Kidney glomerular epithelial cell (primary cell): ENCODE measurements around the gene CBX5.
"Not testable (repeated sequence)": the region's sequence is repeated elsewhere in the genome, so short reads cannot be mapped to it uniquely, and the experiment has no call there.

Source experiments
- DNase-seq: peaks from one replicate; lab custom pipeline; 2025; lab: John Stamatoyannopoulos, UW

Gene CBX5

DNA sequence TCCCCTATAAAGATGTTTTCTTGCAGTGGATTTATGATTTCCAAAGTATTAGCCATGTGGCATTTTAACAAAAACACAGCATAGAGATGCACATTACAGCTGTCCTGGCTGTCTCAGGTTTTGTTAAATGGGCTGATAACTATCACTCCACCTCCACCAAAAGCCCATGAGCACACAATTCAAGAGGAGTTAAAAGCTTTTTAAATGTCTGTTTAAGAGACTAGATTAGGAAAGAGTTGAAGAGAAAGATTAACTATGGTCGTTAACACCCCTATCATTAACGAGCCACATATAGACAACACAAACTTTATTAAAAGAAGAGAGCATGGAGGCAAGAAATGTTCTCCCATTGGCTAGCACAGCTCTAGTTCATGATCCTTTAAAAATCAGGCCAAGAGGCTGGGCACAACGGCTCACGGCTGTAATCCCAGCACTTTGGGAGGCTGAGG, 14.5 kb downstream of the CBX5 start:
- DNase-seq, result no peak

DNA sequence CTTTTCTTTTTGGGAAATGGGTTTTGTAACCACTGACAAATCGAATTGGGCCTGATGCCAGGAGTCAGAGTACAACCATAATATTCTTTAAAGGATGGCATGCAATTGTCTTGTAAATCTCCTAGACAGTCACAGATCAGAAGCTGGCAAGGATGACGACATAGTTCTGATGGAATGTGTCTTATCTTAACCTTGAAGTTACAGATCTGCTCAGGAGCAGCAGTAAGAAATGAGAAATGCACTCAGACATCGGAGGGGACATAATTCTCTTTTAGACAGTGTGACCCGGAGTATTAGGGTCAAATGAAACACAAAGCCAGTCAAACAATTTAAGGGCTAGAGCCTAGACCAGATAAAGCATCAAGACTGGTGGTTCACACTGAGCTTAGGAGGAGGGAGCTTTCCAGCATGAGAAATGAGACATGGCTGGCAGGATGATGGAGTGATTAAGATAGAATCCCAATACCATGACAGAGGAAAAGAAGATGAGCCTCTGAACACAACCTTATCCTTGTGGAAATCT, 17.5 kb downstream of the CBX5 start:
- DNase-seq, result peak; percentile 95

DNA sequence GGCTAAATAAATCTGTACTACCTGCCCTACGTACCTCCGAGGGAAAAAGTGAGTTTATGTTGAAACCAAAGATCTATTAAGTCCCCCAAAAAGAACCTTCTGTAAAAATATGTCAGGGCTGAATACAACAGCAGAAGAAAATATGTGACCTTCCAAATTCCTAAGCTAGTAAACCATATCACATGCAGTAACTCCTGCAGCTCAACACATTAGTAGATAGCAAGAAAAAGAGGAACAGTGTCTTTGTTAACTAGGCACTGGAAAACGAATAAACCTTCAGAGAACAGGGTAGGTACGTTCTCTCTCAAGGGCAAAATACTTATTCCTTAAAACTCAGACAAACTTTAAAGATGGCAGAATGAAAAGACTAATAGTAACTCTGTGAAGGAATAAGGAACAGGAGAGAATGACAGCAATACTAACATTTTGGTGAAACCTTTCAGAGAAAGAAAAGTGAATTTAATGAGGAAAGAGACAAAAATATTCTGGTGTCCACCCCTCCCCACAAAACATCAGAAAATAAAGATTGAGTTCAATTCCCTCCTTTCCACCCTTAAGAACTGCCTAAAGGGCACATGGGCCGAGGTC, 18.0 kb downstream of the CBX5 start:
- DNase-seq, result peak; percentile 81

DNA sequence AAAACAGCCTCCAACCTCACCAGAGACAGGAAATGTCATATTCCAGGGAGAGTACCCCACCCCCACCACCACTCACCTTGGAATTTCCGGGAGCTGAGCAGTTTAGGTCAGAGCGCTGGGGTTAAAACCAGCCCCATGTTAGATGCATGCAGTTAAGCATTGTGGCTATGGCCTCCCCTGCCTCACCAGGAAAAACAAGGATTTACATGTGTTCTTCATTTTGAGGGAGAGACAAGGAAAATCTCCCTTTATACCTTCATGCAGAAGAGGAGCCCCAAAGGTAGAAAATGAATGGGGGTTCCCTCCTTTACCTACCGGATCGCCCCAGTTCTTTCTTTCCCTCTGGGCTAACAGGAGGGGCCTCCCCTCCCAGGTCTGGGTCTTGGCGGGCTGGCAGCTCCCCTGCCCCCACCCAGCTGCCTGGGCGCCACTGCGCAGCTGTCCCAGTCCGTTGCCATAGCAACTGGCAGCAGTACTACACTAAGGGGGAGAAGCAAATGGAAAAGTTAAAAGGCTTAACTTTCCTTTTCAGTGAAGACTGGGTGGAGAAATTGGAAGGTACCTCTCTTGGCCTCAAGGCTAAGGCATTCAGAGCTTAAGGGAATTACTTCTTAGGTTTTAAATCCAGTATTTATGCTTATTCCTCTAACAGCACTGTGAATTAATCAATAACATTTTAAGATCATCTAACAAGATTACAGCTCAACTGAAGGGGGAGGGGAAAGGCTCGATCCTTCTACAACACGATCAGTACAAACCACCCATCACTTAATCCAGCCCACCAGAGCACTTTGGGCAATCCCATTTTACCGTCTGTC, 20.5 kb downstream of the CBX5 start:
- peak; percentile 81 for DNase-seq

DNA sequence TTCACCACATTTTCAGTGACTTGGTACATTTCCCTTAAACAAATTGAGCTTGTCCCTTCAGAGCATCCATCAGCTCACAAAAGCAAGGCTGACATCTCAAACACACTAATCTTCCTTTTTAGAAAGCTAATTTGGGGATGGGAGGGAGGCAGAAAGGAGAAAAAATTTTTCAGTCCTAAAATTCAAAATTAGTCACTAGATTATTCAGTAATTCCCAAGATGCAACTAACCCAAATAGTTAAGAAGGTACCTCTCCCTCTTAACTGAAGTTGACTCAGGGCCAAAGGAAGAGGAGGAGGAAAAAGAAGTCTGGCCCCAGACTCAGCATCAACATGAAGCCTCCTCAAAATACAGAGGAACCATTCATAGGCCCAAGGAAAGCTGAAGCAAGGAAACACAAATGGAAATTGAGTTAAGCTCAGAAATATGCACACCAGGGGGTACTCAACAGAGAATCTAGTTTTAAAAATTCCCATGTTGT, 21.7 kb downstream of the CBX5 start:
- DNase-seq, result peak; percentile 58

DNA sequence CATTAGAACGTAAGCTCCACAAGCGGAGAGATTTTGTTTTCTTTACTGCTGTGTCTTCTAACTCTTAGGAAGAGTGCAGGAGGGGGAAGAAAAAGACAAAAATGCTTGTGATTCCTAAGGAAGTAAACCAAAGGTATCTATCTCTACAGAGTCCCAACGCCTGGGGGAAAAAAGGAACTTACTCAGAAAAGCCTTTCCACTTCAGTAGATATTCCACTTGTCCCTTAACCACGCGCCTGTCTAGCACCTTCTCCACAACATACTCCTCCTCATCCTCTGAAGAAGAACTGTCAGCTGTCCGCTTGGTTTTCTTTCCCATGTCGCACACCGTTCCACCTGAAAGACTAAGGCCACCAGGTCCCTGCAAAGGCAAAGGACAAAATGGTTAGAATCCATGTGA, 22.6 kb downstream of the CBX5 start:
- no peak for DNase-seq

DNA sequence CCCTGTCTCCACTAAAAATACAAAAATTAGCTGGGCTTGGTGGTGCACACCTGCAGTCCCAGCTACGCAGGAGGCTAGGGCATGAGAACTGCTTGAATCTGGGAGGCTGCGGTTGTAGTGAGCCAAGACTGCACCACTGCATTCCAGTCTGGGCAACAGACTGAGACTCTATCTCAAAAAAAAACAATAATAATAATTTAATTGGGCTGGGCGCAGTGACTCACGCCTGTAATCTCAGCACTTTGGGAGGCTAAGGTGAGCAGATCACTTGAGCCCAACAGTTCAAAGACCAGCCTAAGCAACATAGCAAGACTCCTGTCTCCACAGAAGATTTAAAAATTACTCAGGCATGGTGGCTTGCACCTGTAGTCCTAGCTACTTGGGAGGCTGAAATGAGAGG, 26.7 kb downstream of the CBX5 start:
- DNase-seq, result no peak

DNA sequence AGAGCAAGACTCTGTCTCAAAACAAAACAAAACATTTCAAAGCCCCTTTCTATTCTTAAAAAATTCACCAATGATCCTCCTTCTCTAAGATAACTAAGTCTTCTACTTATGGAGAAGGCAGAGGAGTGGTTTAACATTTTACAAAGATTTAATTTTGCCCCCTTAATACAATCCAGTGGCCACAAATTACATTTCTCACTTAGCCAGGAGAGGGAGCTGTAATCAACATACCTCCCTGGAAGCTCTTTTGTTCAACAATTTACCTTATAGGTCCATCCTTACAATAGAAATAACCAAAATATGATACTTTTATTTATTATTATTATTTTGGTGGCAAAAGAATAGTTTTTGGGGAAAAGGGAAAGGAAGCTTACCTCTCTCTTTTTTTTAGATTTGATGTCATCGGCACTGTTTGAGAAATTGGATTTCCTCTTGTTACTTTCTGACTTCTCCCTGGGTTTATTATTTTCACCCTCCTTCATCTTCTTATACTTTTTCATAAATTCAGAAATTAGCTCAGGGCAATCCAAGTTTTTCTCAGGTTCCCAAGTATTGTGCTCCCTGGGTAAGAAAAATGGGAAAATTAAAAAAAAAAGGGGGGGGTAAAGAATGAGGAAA, 28.1 kb downstream of the CBX5 start:
- peak; percentile 66 for DNase-seq

DNA sequence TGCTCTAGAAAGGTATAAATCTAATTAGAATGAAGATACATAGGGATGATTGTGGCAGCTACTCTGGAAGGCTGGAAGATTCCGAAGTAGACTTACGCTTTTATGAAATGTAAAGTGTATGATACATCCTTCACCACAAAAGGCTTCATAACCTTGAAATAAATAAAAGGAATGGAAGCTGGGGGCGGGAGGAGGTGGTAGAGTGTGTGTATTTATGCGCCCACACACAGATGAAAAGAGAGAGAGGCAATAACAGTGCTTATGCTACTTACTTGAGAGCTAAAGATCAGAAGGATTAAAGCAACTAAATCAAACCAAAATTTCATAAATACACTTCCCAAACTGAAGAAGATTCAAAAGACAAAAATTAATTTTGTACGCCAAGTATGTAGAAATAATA, 30.4 kb downstream of the CBX5 start:
- no peak for DNase-seq

DNA sequence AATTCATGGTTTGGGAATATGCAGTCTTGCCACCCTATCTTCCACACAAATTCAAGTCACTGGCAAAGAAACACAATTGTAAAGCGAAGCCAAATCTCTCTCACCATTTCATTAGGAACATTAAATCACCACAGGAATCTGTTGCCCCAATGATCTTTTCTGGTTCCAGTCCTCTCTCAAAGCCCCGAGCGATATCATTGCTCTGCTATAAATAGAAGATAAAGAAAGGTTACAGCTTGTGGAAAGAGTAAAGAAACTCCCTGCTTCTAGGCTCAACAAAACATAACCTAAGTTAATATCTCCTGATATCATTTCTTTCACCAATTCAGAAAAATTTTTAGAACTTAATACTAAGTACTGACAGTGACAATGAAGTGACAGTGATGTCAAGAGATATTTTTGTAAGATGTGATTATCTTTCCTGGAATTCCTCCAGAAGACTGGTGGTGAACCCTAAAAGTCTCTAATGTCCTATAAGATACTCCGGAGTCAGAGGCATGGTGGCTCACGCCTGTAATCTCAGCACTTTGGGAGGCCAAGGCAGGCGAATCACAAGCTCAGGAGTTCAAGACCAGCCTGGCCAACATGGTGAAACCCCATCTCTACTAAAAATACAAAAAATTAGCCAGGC, 33.8 kb downstream of the CBX5 start:
- no peak for DNase-seq

DNA sequence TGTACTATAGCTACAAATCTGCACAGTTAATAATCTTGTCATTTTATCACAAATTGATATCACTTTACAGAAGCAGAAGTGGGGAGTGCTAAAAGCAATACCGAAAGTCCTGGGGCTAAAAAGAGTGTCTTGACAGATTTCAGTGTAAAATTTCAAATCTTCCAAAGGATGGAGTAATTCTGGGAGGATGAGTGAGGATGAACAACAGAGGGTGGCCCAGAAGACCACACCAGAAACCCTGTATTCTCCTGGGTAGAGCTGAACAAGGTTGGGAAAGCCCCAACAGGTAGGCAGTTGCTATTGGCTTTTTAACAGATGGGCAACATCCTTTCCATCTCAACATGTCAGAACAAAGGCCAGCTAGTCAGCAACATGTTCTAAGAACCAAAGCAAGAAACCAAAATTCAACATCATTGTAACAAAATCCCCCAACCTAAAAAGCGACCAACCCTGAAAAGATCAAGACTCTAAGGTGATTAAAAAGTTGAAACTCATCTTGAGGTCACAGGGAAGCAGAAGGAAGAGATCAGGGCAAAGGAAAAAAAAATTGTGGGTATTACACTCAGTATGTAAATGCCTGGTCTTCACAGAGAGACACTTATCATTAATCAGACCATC, 38.8 kb downstream of the CBX5 start:
- no peak for DNase-seq

DNA sequence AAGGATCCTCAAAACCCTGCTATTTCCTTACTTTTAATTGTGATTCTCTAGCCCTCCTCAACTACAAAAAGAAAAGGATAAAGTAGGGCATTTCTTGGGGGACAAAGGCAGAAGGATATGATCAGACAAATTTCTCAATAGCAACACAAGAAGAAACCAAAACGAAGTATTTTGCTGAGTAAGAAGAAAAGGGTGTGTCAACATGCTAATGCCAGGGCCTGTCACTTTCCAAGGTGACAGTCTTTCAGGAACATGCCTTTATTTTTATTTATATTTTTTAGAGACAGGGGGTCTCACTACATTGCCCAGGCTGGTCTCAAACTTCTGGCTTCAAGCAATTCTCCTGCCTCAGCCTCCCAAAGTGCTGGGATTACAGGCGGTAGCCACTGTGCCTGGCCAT, 39.8 kb downstream of the CBX5 start:
- no peak for DNase-seq

DNA sequence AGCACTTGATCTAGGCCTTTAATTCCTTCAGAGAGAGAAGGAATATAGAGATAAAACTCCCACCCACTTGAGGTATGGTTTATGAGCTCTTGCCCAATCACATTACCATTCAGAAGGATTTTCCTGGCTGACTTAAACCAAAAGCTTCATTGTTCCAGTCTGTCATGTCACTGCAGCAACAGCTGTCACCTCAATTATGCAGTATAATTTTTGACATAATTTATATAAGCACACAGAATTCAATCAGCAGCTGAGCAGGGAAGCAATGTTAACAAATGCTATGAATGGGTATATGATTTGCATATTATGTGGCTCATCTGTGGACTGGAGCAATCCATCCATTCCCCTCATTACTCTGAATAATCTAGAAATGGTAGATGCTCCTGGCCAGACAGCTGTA, 40.3 kb downstream of the CBX5 start:
- no peak for DNase-seq

DNA sequence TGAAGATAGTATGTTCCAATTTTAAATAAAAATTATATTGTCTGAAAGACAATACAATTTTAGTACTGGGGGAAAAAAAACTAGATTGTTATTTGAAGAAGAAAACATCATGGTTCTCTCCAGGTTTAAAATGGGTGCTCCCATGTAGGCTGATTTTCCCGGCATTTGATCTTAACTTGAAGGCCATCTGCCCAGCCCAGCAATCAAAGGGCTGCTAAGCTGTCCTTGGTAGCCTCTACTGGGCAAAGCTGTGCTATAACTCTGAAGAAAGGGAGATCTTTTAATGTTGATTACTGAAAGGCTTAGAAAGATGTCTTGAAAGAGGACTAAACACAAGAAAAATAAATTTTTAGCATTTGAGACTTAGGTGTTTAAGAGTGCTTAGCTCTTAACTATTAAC, 41.4 kb downstream of the CBX5 start:
- no peak for DNase-seq

DNA sequence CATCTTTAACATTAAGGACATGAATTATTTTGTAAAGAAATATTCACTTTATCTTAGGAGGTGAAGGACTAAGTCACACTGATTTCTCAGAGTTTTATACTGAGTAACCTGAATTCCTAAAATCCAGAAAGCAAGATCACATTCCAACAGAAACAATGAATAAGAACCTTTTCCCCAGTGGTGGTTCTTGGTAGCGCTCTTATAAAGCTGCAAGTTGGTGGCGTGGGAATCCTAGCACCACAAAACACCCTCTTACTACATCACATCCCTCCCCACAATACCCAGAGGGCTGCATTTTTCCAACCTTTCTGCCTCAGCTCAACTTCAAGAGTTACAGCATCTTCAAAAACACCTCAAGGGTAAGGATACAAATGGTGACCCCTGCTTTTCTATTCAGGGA, 47.1 kb downstream of the CBX5 start:
- DNase-seq, result no peak

DNA sequence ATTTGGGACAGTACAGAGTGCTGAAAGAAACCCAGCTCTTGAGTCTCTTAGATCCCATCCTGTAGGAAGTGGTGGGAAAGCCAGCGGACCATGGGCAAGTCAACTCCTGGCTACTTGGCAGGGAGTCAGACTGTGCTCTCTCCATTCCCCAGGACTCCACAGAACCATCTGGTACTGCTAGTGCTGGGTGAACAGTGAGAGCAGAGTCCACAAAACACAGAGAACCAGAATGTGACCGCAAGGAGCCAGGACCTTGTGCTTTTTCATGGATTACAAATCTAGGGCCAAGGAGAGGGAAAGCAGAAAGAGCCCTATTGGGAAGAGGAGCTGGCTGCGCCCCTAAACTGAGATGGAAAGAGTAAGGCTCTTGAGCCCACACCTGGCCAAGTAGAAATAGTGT, 48.7 kb downstream of the CBX5 start:
- not testable (repeated sequence) for DNase-seq

DNA sequence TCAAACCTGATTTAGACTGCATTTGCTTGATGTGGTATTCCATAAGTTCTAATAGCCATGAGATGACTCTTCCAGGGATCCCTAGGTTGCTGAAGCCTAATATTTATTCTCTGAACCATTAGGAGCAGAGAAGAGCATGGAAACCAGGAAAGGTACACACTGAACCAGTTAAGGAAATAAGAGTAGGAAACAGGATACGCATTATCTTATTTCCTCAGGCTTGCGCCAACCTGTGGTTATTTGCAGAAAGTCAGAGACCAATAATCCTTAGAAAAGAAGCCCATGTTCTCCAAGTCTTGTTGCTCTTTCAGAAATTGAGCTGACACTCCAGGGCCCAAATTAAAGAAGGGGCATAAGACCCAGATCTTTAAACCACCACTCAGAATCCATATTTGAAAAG, 49.4 kb downstream of the CBX5 start:
- no peak for DNase-seq

DNA sequence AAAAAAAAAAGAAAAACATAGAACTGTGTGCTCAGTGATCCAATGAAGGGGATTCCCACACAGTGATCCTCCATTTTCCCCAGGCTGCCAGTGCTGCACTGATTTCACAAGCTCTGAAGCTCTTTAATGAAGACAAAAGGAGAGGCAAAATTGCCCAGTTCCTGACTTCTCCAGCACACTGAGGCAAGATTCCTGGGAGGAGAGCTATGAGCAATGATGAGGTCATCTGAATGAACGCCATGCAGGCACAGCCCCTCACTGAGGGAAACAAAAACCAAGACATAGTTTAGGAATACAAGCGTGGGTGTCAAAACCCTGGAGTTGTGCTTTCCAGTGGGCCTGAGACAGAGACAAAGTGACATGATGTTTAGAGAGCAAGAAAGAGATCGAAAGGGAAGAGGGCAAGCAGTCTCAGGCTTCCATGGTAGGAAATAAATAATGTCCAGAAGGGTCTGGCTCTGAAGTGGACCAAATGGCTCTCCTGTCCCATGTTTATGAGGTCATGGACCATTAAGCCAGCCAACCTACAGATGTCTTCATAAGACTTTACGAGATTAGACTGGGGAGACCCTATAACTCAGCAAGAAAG, 50.2 kb downstream of the CBX5 start:
- peak; percentile 97 for DNase-seq

DNA sequence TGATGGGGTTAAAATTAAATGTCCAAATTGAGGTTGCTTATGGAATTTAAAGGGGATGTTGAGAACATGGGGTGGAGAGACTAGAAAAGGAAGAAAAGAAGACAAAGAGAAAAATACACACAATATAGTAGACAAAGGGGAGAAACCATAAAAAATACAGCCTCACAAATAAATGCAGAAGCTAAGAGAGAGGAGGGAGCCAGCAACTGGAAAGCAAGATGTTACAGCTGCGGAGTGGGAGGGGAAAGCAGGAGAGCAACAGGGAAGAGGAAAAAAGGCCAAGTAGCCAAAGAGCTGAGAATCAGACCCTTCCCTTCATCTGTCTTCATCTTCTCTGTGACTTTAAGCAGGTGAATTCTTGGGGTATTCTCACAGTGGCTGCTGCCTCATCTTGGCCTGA, 51.5 kb downstream of the CBX5 start:
- no peak for DNase-seq

DNA sequence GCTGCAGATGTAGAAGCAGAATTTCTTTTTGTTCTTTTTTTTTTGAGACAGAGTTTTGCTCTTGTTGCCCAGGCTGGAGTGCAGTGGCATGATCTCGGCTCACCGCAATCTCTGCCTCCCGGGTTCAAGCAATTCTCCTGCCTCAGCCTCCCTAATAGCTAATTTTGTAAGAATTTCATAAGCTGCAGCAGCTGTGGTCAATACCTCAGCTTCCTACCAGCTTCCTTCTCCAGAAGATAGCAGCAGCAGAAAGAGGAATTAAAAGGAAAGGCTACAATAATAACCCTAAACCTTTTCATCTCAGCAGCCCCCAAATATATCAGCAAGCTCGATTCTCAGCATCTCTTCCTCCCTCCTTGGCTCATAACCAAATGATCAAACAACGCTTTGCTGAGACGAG, 52.0 kb downstream of the CBX5 start:
- not testable (repeated sequence) for DNase-seq

DNA sequence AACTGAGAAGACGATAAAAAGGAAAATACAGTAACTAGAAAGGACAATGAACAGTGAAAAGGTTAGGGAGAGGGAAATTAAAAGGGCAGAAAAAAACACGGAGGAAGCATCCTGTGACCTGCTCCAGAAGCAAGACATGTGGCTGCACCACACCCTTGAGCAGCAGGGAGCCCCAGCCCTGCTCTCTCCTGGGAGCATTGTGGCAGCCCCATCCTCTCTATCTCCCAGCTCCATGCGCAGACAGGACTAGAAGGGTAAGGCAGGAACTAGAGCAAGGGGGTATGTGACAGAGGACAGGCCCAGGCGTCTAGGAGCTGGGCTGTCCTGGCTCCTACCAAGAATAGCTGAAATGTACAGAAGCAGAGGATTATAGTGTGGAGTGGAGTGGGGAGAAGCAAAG, 52.5 kb downstream of the CBX5 start:
- no peak for DNase-seq

DNA sequence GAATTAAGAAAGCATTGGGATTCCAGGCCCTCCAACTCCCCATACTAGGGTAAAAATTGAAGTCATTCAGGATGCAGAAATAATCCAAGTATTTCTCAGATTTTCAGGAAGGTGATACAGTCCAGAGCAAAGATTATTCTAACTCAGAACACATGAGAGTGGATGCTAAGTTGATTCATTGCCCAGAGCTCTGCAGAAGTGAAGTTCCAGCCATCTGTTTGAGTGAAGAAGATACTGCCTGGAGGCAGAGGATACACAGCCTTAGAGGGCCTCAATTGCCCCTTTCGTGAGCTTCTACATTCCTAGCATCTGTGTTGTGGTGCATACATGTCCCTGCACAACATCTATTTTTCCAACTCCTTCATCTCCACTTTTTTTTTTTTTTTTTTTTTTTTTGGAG, 54.3 kb downstream of the CBX5 start:
- no peak for DNase-seq
